GM12892 (cell line): ENCODE data around the gene GSTM4.
"Not testable (repeated sequence)": the region's sequence is repeated elsewhere in the genome, so short reads cannot be mapped to it uniquely, and the experiment has no call there.

Experiments used
- DNase-seq: peaks from one replicate; pipeline ENCODE4 v3.0.0; 2011; ENCODE audit not compliant: insufficient read length
- FAIRE-seq: peaks from 2 replicates; lab custom pipeline; 2011; peaks lifted over from hg19 to GRCh38; lab: Jason Lieb, UNC
- POLR2A ChIP-seq: IDR thresholded peaks from 2 replicates; pipeline ENCODE4 v1.6.1; 2011; ENCODE audit warnings: low read depth, low read length, control low read depth
- POLR2AphosphoS5 ChIP-seq: IDR thresholded peaks from 2 replicates; pipeline ENCODE4 v1.6.1; 2011; ENCODE audit warnings: low read depth, low read length, control low read depth
- TAF1 ChIP-seq: IDR thresholded peaks from 2 replicates; pipeline ENCODE4 v1.6.1; 2011; ENCODE audit warnings: low read depth, mild to moderate bottlenecking, control low read depth, low read length, borderline replicate concordance

The GSTM4 gene

DNA sequence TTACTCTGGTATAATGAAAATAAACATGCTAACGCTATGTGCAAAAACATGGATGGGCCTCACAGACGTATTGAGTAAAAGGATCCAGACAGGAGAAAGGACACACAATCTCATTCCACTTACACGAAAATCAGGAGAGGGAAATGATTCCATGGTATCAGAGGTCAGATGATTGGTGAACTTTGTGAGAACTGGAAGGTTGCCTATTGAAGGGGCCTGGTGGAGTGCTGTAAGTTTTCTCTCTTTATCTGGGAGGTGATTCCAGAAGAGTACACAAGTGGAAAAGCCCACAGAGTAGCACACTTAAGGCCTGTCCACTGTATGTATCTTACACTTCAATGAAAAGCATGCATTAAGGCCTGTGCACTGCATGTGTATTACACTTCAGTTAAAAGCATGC is 21.6 kb downstream of the GSTM4 start:
- DNase-seq (no peak), FAIRE-seq (no peak)

DNA sequence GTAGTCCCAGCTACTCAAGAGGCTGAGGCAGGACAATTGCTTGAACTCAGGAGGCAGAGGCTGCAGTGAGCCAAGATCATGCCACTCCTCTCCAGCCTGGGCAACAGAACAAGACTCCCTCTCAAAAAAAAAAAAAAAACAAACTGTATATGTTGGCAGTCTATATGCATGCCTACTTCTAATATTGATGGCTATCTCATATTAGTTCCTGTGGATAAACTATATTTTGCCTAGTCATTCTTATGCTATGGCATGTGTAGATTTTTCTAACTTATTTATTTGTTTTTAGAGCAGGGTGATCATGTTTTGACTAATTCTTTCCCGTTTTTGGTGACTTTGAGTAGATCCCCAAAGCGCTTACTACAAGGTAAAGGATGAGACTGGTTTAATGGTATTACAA is 22.7 kb downstream of the GSTM4 start:
- FAIRE-seq, DNase-seq: not testable (repeated sequence)

More for the DNA sequence above, 21.6 kb downstream of the GSTM4 start:
- TF ChIP-seq TAF1 (no peak), POLR2AphosphoS5 (no peak), POLR2A (no peak)

DNA sequence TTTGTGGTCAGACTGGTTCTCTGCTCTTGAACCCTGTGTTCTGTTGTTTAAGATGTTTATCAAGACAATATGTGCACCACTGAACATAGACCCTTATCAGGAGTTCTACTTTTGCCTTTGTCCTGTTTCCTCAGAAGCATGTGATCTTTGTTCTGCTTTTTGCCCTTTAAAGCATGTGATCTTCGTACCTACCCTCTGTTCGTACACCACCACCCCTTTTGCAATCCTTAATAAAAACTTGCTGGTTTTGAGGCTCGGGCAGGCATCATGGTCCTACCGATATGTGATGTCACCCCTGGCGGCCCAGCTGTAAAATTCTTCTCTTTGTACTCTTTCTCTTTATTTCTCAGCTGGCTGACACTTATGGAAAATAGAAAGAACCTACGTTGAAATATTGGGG is 28.9 kb downstream of the GSTM4 start:
- FAIRE-seq, DNase-seq: not testable (repeated sequence)

DNA sequence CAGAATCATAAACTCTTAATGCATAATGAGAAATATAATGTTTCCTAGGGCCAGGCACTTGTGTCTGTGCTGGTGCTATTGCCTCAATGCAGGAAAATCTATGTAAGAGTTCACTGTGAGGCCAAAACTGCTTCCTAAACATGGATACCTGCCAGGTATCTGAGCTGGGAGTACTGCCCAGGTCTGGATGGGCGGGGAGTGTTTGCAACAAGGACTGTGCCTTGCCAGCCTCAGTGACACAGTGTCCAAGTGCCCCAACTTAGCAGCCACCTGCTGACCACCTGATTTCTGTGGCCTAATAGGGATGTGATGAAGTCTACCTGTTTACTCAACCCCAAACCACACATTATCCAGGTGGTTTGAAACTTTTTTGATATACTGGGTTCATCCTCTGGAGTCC is 29.5 kb downstream of the GSTM4 start:
- DNase-seq: not testable (repeated sequence)
- peak; percentile 78 for FAIRE-seq

DNA sequence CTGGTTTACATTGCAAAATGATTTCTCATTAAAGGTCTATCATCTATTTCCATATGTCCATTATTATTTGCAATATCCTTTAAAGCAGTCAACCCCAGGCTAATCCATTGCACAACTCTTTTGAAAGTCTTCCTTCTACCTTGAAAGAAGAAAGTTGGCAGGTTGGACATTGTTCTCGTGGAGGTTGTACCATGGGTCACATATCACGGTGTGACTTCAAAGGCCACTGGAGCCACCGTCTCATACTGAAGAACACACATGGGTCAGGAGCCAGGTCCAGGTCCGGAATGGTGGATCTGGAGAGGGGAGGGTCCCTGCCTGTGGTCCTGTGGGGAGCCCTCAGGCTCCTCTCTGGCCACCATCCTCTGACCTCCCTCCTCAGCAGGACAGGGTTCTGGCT is 30.0 kb downstream of the GSTM4 start:
- FAIRE-seq, DNase-seq: not testable (repeated sequence)

DNA sequence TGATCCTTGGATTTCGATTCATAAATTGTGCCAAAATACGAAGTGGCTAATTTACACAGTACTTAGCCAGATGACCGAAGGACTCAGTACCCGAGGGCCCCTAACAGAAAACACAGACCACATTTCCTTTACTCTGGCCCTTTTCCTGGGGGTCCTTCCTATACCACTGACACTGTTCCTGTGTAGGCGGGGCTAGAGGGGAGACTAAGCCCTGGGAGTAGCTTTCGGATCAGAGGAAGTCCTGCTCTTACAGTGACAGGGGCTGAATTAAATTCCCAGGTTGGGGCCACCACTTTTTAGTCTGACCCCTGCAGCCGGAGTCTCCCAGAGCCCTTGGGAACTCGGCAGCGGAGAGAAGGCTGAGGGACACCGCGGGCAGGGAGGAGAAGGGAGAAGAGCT is 31.2 kb downstream of the GSTM4 start:
- DNase-seq, FAIRE-seq: not testable (repeated sequence)

DNA sequence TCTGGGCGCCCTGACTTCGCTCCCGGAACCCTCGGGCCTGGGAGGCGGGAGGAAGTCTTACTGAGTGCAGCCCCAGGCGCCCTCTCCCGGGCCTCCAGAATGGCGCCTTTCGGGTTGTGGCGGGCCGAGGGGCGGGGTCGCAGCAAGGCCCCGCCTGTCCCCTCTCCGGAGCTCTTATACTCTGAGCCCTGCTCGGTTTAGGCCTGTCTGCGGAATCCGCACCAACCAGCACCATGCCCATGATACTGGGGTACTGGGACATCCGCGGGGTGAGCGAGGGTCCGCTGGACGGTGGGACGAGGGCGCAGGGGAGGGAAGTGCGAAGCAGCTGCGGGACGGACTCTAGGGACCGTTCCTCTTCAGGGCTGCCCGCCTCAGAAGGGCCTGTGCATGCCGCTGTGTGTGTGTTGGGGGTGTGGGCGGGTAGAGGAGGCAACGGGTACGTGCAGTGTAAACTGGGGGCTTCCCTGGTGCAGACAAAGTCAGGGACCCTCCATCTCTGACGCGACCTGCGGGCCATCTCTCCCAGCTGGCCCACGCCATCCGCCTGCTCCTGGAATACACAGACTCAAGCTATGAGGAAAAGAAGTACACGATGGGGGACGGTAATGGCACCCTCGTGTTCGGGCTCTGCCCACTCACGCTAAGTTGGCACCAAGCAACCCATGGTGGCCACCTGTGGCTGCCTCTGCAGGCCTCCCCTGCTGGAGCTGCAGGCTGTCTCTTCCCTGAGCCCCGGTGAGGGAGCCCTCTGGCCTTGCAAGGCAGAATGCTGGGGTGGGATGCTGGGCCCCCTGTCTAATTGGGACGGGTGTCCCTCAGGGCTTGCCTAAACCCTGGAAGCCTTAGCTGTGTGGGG is 32.0 kb downstream of the GSTM4 start, which contains the start of gene GSTM1:
TSS of gene GSTM1 (plus strand) at position 177 of the 859 bp plus-strand sequence. CDS start at position 234, 57 bp downstream.
- FAIRE-seq: no peak

DNA sequence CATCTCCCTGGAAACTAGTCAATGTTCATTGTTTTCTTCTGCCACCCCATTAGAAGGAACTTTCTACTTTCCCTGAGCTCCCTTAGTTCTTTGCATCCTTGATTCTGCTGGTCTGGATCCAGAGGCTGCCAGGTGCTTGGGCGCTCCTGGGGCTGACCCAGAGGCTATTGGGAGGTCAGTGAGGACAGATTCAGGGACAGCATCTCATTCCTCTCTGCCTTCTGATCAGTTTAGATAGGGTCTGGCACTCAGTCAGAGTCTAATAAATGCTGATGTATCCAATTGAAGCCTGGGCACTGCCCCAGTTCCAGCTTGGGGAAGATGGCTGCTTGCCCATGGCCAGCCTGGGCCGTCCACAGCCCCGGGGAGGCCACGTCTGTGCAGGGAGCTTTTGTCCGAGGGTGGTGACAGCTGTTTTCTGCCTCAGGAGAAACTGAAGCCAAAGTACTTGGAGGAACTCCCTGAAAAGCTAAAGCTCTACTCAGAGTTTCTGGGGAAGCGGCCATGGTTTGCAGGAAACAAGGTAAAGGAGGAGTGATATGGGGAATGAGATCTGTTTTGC is 34.0 kb downstream of the GSTM4 start:
- DNase-seq (no peak), FAIRE-seq (no peak)
- TF ChIP-seq TAF1 (no peak), POLR2A (no peak), POLR2AphosphoS5 (no peak)

More for the DNA sequence above, 32.0 kb downstream of the GSTM4 start, which contains the start of gene GSTM1:
- peak; percentile 59 for DNase-seq
- 0 out of 2 replicates have a peak, but pooled peaks have one; percentile 41 for TF ChIP-seq POLR2AphosphoS5
- peak; percentile 41; the same call in 1 of the 2 replicates for TF ChIP-seq POLR2A
- no peak for TF ChIP-seq TAF1

DNA sequence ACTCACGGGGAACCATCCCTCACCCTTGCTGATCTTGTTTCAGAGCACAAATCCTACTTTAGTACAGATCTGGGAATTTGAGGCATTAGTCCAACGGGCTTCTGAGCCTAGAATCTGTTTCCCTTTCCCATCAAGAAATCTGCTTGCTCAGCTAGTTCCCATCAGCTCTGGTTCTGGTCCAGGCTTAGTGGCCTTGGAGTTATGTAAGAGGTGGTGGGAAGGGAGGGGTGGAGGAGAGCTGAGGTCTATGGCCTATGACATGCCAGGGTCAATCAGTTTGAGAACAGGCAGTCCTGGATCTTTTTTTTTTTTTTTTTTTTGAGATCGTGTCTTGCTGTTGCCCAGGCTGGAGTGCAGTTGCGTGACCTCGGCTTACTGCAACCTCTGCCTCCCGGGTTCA is 35.9 kb downstream of the GSTM4 start:
- no peak for TF ChIP-seq POLR2A
- TF ChIP-seq POLR2AphosphoS5: no peak
- TF ChIP-seq TAF1: no peak
- no peak for FAIRE-seq
- DNase-seq: no peak

DNA sequence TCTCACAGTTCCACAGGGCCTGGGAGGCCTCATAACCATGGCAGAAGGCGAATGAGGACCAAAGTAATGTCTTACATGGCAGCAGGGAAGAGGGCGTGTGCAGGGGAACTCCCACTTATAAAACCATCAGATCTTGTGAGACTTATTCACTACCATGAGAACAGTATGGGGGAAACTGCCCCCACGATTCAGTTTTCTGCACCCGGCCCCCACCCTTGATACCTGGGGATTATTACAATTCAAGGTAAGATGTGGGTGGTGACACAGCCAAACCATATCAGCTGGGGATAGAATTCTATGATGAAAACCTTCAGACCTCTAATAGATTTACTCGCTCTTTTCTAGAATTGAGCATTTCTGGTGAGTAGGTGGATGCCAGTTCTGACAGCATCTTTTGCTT is 38.5 kb downstream of the GSTM4 start:
- DNase-seq, FAIRE-seq: not testable (repeated sequence)

DNA sequence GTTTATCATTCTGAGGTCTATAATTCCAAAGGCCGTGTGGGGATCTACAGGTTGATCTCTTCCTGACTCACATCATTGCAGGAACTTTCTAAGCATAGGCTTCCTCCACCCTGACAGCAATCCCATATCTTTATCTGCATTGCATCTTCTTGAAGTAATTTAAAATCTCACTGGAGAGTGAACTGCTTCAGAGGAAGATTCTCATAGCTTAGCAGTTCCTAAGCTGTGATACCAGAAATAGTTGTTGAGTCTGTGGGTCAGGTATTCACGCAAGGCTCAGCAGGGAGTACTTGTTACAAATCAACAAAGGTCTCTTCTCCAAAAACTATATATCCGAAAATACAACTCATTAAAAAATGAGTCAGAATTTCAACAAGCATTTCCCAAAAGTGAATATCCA is 39.2 kb downstream of the GSTM4 start:
- DNase-seq: not testable (repeated sequence)

DNA sequence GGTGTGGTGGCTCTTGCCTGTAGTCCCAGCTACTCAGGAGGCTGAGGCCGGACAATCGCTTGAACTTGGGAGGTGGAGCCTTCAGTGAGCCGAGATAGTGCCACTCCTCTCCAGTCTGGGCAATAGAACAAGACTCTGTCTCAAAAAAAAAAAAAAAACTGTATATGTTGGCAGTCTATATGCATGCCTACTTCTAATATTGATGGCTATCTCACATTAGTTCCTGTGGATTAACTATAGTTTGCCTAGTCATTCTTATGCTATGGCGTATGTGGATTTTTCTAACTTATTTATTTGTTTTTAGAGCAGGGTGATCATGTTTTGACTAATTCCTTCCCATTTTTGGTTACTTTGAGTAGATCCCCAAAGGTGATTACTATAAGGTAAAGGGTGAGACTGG is 41.2 kb downstream of the GSTM4 start:
- TF ChIP-seq TAF1 (no peak), POLR2AphosphoS5 (no peak), POLR2A (no peak)
- no peak for FAIRE-seq
- DNase-seq: no peak

More for the DNA sequence above, 39.2 kb downstream of the GSTM4 start:
- FAIRE-seq: not testable (repeated sequence)

DNA sequence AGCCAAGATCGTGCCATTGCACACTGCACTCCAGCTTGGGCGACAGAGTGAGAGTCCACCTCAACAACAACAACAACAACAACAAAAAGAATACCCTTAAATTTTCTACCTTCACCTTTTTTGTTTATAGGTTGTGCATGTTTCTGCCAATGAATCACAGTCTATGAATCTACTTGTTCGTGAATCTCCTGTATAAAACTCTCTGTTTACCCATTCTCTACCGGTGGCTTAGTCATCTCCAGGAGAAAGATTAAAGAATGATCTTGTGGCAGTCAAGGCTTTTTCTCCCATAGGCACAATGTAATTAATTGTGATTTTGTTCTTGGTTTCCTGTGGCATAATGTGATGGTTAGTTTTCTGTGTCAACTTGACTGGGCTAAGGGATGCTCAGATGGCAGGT is 42.0 kb downstream of the GSTM4 start:
- FAIRE-seq, DNase-seq: not testable (repeated sequence)

DNA sequence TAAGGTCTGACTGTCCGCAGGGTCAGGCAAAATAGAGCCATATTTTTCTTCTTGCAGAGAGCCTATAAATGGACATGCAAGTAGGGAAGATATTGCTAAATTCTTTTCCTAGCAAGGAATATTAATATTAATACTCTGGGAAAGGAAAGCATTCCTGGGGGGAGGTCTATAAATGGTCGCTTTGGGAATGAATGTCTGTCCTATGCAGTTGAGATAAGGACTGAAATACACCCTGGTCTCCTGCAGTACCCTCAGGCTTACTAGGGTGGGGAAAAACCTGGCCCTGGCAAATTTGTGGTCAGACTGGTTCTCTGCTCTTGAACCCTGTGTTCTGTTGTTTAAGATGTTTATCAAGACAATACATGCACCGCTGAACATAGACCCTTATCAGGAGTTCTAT is 47.0 kb downstream of the GSTM4 start:
- DNase-seq, FAIRE-seq: not testable (repeated sequence)
